Activated CD4-positive, alpha-beta T cell treated with anti-CD3 and anti-CD28 coated beads, Interleukin-2, amount 10 ng/mL, durations not matched to agents 24 days and 14 days (primary cell): ENCODE measurements around the gene PRKAR2B. TPM values are rescaled to one million over a fixed set of nuclear protein-coding genes. Genes with fewer than 3 reads are reported as not detected.

Experiments
- DNase-seq: peaks from one replicate; pipeline ENCODE4 v3.0.0; 2022
- H3K27ac Mint-ChIP-seq: one replicate; pipeline ENCODE4 v1.8.0; 2022; ENCODE audit warnings: mild to moderate bottlenecking, mixed read lengths
- H3K27me3 Mint-ChIP-seq: one replicate; pipeline ENCODE4 v1.8.0; 2022; ENCODE audit warnings: mixed read lengths
- H3K36me3 Mint-ChIP-seq: one replicate; pipeline ENCODE4 v1.8.0; 2022; ENCODE audit warnings: low read depth, mild to moderate bottlenecking, mixed read lengths
- H3K4me1 Mint-ChIP-seq: one replicate; pipeline ENCODE4 v1.8.0; 2021; ENCODE audit warnings: mixed read lengths
- H3K4me3 Mint-ChIP-seq: one replicate; pipeline ENCODE4 v1.8.0; 2022; ENCODE audit warnings: mild to moderate bottlenecking, moderate library complexity, mixed read lengths
- H3K9me3 Mint-ChIP-seq: one replicate; pipeline ENCODE4 v1.8.0; 2021; ENCODE audit warnings: mixed read lengths
- intact Hi-C: fragments of 100-400 bp; cut with micrococcal nuclease; formaldehyde crosslinking; loops from one replicate; pipeline ENCODE4 v1.15.1; 2023
- total RNA-seq: library from RNA; stranded (reverse); gene quantifications from 2 replicates; pipeline ENCODE4 v1.2.3, GENCODE V29; 2022

Gene PRKAR2B
- total RNA-seq, 1 donor from 2014 or later, result 0.77 TPM

GRCh38 chr7:107173691-107174406, 129.3 kb downstream of the PRKAR2B start:
- peak overlapping the region; percentile 44 for H3K4me3 Mint-ChIP-seq
- H3K4me1 Mint-ChIP-seq, result peaks cover 28% of the 10 kb centered on the region
- H3K27ac Mint-ChIP-seq, result peak overlapping the region; percentile 70
- peaks cover 16% of the 10 kb centered on the region for H3K36me3 Mint-ChIP-seq
- intact Hi-C loops, result loop anchor here (10.0 kb wide), 1 partner anchor 641 kb away; no protein-coding TSS in a partner anchor
- peak; percentile 56 for DNase-seq
- no peaks in the 10 kb centered on the region for H3K27me3 Mint-ChIP-seq
- H3K9me3 Mint-ChIP-seq, result no peaks in the 10 kb centered on the region

- no peak for DNase-seq
- intact Hi-C loops, result loop anchor here (1.0 to 10.0 kb wide), 2 partner anchors 11 to 635 kb away; no protein-coding TSS in a partner anchor
- H3K27me3 Mint-ChIP-seq, result no peaks in the 10 kb centered on the region
- peaks cover 15% of the 10 kb centered on the region for H3K4me1 Mint-ChIP-seq
- H3K9me3 Mint-ChIP-seq, result no peaks in the 10 kb centered on the region
- peaks cover 25% of the 10 kb centered on the region for H3K36me3 Mint-ChIP-seq
- H3K4me3 Mint-ChIP-seq, result no peak overlapping the region
- peak overlapping the region; percentile 76 for H3K27ac Mint-ChIP-seq
Measured at GRCh38 chr7:107179326-107180164, 135.0 kb downstream of the PRKAR2B start.

- peaks cover 13% of the 10 kb centered on the region for H3K4me1 Mint-ChIP-seq
- H3K9me3 Mint-ChIP-seq, result no peaks in the 10 kb centered on the region
- no peak for DNase-seq
Measured at GRCh38 chr7:107180378-107180777, 135.9 kb downstream of the PRKAR2B start.

GRCh38 chr7:107181172-107181571, 136.7 kb downstream of the PRKAR2B start:
- intact Hi-C loops, result no loop called here
- DNase-seq, result no peak
- Mint-ChIP-seq H3K36me3 (peaks cover 33% of the 10 kb centered on the region), H3K4me1 (peaks cover 13% of the 10 kb centered on the region), H3K27me3 (no peaks in the 10 kb centered on the region), H3K27ac (peak overlapping the region; percentile 76), H3K4me3 (no peak overlapping the region), H3K9me3 (no peaks in the 10 kb centered on the region)

More at GRCh38 chr7:107180378-107180777, 135.9 kb downstream of the PRKAR2B start:
- Mint-ChIP-seq H3K27ac (peak overlapping the region; percentile 76), H3K36me3 (peaks cover 31% of the 10 kb centered on the region), H3K27me3 (no peaks in the 10 kb centered on the region), H3K4me3 (peak overlapping the region; percentile 4)
- intact Hi-C loops, result loop anchor here (1.0 kb wide), 1 partner anchor 12 kb away; no protein-coding TSS in a partner anchor

- intact Hi-C loops, result no loop called here
- Mint-ChIP-seq H3K4me3 (no peak overlapping the region), H3K27me3 (no peaks in the 10 kb centered on the region), H3K9me3 (no peaks in the 10 kb centered on the region), H3K4me1 (peaks cover 1% of the 10 kb centered on the region), H3K27ac (no peak overlapping the region), H3K36me3 (peaks cover 52% of the 10 kb centered on the region)
- no peak for DNase-seq
Measured at GRCh38 chr7:107185716-107186115, 141.2 kb downstream of the PRKAR2B start.

GRCh38 chr7:107186240-107186639, 141.7 kb downstream of the PRKAR2B start:
- Mint-ChIP-seq H3K36me3 (peaks cover 47% of the 10 kb centered on the region), H3K9me3 (no peaks in the 10 kb centered on the region), H3K27ac (no peak overlapping the region), H3K4me3 (no peak overlapping the region), H3K4me1 (no peaks in the 10 kb centered on the region), H3K27me3 (no peaks in the 10 kb centered on the region)
- no peak for DNase-seq
- intact Hi-C loops, result no loop called here

GRCh38 chr7:107187774-107188173, 143.3 kb downstream of the PRKAR2B start:
- Mint-ChIP-seq H3K9me3 (no peaks in the 10 kb centered on the region), H3K36me3 (peaks cover 47% of the 10 kb centered on the region), H3K4me1 (no peaks in the 10 kb centered on the region), H3K27ac (no peak overlapping the region), H3K27me3 (no peaks in the 10 kb centered on the region), H3K4me3 (no peak overlapping the region)
- peak; percentile 50 for DNase-seq
- intact Hi-C loops, result no loop called here

- Mint-ChIP-seq H3K27ac (no peak overlapping the region), H3K4me1 (no peaks in the 10 kb centered on the region), H3K27me3 (no peaks in the 10 kb centered on the region), H3K36me3 (peaks cover 42% of the 10 kb centered on the region), H3K4me3 (no peak overlapping the region), H3K9me3 (no peaks in the 10 kb centered on the region)
- intact Hi-C loops, result no loop called here
- DNase-seq, result no peak
Measured at GRCh38 chr7:107190090-107190489, 145.6 kb downstream of the PRKAR2B start.

- no peak for DNase-seq
- Mint-ChIP-seq H3K4me1 (no peaks in the 10 kb centered on the region), H3K4me3 (no peak overlapping the region), H3K36me3 (peaks cover 32% of the 10 kb centered on the region), H3K27ac (no peak overlapping the region), H3K27me3 (no peaks in the 10 kb centered on the region), H3K9me3 (no peaks in the 10 kb centered on the region)
- intact Hi-C loops, result no loop called here
Measured at GRCh38 chr7:107194052-107194451, 149.5 kb downstream of the PRKAR2B start.

GRCh38 chr7:107196834-107197610, 152.5 kb downstream of the PRKAR2B start:
- H3K36me3 Mint-ChIP-seq, result peaks cover 43% of the 10 kb centered on the region
- no peak overlapping the region for H3K4me3 Mint-ChIP-seq
- intact Hi-C loops, result no loop called here
- H3K4me1 Mint-ChIP-seq, result no peaks in the 10 kb centered on the region
- DNase-seq, result no peak
- no peaks in the 10 kb centered on the region for H3K27me3 Mint-ChIP-seq
- H3K27ac Mint-ChIP-seq, result no peak overlapping the region
- H3K9me3 Mint-ChIP-seq, result no peaks in the 10 kb centered on the region

- H3K4me1 Mint-ChIP-seq, result no peaks in the 10 kb centered on the region
- H3K4me3 Mint-ChIP-seq, result no peak overlapping the region
- no peak overlapping the region for H3K27ac Mint-ChIP-seq
- H3K9me3 Mint-ChIP-seq, result no peaks in the 10 kb centered on the region
- DNase-seq, result peak; percentile 72
- intact Hi-C loops, result loop anchor here (10.0 kb wide), 1 partner anchor 523 kb away; no protein-coding TSS in a partner anchor
- peaks cover 48% of the 10 kb centered on the region for H3K36me3 Mint-ChIP-seq
- H3K27me3 Mint-ChIP-seq, result no peaks in the 10 kb centered on the region
Measured at GRCh38 chr7:107201795-107202450, 157.4 kb downstream of the PRKAR2B start.

- H3K27me3 Mint-ChIP-seq, result no peaks in the 10 kb centered on the region
- no peak overlapping the region for H3K27ac Mint-ChIP-seq
- intact Hi-C loops, result loop anchor here (10.0 kb wide), 1 partner anchor 521 kb away; no protein-coding TSS in a partner anchor
- no peaks in the 10 kb centered on the region for H3K4me1 Mint-ChIP-seq
- H3K36me3 Mint-ChIP-seq, result peaks cover 47% of the 10 kb centered on the region
- no peaks in the 10 kb centered on the region for H3K9me3 Mint-ChIP-seq
- no peak for DNase-seq
- H3K4me3 Mint-ChIP-seq, result no peak overlapping the region
Measured at GRCh38 chr7:107203607-107204006, 159.1 kb downstream of the PRKAR2B start.

GRCh38 chr7:107206136-107206535, 161.6 kb downstream of the PRKAR2B start:
- Mint-ChIP-seq H3K27me3 (no peaks in the 10 kb centered on the region), H3K4me1 (no peaks in the 10 kb centered on the region), H3K4me3 (no peak overlapping the region), H3K9me3 (no peaks in the 10 kb centered on the region), H3K36me3 (peaks cover 44% of the 10 kb centered on the region), H3K27ac (no peak overlapping the region)
- DNase-seq, result no peak
- intact Hi-C loops, result loop anchor here (10.0 kb wide), 1 partner anchor 519 kb away; no protein-coding TSS in a partner anchor
